Activated T-helper 1 cell treated with Interleukin-2 at 50 U/mL for 16 hours (primary cell): ENCODE measurements around the gene HERC3.

ENCODE experiments used
- DNase-seq: peaks from one replicate; pipeline ENCODE4 v3.0.0-alpha.2; 2020; ENCODE audit warnings: low read depth

Gene HERC3

GRCh38 chr4:88720451-88721428 is 128.5 kb downstream of the HERC3 start:
- DNase-seq: no peak

GRCh38 chr4:88722276-88722780 is 130.0 kb downstream of the HERC3 start:
- DNase-seq: no peak

GRCh38 chr4:88722828-88723227 is 130.5 kb downstream of the HERC3 start:
- no peak for DNase-seq

- DNase-seq: no peak
Observed at GRCh38 chr4:88724406-88724805, 132.1 kb downstream of the HERC3 start.

DNA sequence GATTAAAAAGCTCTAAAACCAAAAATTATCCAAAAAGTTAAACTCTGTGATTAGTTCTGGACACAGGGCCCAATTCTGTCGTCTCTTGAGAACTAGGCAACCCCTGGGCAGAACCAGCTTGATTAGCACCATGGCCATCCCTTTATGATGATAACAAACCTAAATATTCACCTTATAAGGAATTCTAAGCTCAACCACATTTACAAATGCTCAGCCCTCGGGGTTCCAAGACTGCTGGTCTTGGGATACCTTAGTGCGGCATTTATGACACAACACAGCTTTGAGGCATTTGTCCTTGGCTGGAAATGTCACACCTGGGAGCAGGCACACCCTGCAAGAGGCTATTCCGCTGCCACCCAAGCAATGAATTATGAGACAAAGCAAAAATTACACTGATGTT is 132.9 kb downstream of the HERC3 start:
- DNase-seq: no peak

GRCh38 chr4:88725986-88726385 is 133.7 kb downstream of the HERC3 start:
- DNase-seq: no peak

GRCh38 chr4:88728146-88728545 is 135.9 kb downstream of the HERC3 start:
- no peak for DNase-seq

- no peak for DNase-seq
Observed at GRCh38 chr4:88729146-88729760, 137.0 kb downstream of the HERC3 start.

DNA sequence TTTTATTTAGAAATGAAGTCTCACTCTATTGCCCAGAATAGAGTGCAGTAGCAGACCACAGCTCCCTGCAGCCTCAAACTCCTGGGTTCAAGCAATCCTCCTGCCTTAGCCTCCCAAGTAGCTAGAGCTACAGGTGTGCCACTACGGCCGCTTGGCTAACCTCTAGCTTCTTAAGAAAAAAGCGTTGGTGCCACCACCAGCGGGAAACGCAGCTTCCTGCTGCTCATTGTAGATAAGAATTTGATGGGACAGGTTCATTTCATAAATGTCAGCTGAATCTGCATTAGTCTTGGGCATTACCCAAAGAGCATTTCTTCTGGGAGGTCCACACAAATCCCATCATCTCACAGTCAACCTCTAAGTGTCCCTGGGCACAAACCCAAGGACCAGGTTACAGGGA is 138.5 kb downstream of the HERC3 start:
- no peak for DNase-seq

DNA sequence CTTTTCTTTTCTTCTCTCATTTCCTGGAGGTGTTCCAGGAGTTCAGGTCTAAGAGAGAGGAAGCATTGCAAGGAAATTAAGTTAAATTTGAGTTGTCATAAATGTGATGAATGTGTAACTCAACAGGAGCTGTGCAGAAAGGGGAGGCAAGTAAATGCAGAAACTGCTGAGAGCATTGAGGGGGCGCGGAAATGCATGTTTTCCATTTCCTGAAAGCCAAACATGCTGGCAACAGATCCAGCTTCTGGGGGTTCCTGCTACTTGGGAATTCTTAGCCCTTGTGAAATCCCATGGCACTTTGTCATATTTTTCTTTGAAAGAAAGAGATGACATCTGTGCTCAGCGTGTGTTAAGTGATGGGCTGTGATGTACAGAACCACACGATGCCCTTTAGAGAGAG is 139.1 kb downstream of the HERC3 start:
- DNase-seq: no peak

DNA sequence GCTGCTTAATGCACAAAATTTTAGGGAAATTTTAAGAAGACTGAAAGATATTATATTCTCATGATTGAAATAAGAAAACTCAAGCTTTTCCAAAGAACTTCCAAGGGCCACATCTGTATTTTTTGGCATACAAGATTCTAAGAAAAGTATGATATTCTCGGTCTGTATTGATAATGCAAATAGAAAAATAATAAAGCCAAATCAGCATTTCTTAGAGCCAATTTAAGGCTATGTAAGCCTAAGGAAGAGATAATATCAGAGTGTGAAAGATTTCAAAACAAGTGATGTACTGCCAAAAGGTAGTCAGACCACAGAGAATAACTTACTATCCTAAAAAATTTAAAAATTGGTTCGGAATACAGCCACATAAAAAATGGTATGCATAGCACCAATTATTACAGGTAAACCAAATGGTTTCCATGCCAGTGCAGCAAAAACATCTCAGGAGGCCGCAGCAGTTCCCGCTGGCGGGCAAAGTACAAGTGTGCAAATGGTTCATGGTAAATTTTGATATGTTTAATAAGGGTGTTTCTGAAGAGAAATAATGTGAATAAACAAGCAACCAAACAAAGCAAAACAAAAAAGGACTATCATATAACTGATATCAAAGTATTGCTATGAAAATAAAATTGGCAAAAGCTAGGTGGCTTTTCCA is 140.6 kb downstream of the HERC3 start:
- no peak for DNase-seq

DNA sequence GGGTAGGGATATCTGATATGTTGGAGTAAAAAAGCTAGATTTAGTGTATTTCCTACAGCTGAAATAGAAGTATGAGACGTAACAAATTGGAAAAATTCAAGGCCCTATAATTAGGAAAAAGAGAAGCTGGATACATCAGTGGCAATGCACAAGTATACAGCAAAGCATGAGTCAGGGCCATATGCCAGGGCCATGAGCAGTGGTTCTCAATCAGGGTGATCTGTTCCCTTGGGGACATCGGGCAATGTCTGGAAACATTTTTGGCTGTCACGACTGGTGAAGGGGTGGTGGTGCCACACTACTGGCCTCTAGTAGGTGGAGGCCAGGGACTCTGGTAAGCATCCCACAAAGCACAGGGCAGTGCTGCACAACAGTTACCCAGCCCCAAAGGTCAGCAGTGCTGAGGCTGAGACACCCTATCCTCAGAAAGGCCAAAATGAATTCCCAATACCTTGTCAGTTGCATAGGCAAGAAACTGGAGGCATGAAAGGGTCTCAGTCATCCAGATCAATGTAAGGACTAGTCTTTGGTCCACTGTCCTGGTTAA is 142.2 kb downstream of the HERC3 start:
- DNase-seq: no peak

DNA sequence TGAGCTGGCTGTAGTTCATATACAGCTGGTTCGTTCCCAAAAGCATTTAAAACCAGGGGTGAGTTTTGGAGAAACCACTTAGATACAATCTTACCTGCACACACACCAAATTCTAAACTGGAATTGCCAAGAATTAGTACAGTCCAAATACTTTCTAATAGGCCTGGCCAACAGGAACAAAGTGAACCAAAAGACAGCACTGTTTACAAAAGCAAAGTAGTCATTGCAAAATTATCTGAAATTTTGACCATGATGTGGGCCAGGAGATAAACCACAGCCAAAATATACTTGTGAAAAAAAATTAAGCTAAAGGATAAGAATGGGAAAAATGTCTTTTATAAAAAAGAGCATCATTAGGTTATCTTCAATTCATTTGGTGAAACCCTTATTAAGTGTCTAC is 143.3 kb downstream of the HERC3 start:
- no peak for DNase-seq

DNA sequence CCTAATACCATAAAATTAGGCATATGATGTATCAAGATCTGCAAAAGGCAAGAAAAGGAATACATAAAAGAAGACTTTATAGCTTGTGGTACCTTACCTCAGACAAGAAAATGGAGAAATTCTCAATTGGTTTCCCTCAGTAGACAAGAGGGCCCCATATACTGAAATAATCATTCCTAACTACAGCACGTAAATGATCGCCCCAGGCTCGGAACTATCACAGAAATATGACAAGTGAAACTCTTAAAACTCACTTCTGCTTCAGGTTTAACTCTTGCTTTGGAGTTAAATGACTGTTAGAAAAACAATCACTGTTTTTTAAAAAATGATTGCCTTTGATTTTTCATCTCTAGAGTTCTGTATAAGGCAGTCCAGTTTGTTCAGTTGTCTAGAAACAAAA is 144.0 kb downstream of the HERC3 start:
- DNase-seq: no peak

DNA sequence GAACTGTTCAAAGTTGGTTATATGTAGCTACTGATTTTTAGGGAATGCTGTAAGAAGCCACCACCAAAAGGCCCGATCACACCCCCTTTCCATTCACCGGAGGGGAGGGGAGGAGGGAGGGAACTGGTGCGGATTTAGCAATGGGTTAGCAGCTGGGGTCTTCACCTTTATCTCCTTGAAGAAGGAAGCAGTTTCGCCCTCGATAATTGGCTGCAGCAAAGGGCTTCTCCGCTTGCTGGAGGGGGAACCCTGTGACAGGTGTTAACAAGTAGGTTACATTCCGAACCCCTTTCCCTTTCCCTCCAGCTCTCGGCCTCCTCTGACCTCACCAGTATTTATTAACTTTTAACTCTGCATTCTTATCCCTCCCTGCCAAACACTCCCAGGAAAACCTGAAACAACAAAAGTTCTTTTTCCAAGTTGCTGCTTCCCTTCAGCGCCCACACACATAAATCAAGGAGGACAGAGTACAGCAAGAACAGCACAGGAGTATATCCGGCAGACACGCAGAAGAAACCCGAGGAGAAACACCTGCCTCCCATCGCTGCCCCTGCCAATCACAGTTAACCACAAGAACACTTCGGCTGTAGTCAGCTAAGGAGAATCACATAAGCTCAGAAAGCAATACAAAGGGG is 145.1 kb downstream of the HERC3 start:
- no peak for DNase-seq

- no peak for DNase-seq
Observed at GRCh38 chr4:88738180-88738579, 145.9 kb downstream of the HERC3 start.

DNA sequence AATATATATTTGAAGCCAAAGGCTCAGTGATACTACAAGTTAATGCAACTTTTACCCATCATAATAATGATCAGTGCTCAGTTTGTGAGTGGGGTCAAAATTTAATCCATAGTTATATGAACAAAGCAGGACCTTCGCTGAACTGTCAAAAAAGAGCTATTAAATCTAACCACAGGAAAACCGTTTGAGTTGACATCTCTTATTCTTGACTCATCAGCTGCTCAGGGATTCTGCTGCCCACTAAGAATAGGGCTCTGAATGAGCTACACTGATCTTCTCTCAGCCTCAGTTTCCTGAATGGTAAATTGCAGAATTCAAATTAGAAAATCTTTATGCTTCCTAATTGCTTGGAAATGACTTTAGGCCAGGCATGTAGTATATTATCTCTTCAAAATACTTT is 150.3 kb downstream of the HERC3 start:
- no peak for DNase-seq

- no peak for DNase-seq
Observed at GRCh38 chr4:88743696-88744095, 151.4 kb downstream of the HERC3 start.

- DNase-seq: no peak
Observed at GRCh38 chr4:88744609-88745008, 152.3 kb downstream of the HERC3 start.

DNA sequence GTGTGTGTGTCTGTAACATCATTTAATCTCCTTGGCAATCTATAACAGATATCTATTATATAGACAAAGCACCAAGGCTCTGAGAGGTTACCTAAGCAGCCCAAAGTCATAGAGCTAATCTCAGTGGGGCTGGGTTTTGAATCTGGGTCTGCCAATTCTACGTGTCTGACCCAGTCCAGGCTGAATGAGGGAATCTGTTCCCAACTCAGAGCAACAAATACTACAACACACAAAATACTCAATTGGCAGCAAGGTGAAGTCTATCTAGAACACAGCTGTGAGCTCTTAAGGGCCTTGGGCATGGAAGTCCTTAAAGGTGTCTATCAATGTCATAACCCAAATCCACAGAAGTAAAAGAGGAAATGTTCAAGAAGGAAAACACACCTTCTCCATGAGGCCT is 152.9 kb downstream of the HERC3 start:
- no peak for DNase-seq

DNA sequence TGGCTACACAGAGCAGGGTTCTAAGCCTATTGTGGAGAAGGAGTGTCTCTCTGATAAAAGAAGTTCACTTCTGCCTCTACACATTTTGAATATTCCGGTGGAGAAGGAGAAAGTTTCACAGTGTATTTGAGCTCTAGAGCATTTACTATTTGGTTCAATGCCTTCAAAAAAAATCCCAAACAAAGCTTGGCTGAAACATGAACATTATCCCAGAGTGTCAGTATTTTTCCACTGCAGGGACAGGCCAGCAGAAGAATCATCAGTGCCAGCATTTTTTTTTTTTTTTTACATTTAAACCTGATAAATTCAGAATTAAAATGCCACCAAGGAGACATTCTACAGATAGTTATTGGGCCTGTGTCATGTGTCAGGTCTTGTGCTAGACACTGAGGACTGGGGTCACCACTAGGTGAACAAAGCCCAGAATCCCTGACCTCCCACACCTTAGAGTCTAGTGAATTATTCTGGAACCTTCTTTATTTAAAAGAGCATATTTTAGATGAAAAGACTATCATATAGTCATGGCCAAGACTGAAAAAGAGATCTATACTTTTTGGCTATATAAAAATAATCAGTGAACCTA is 153.4 kb downstream of the HERC3 start:
- no peak for DNase-seq

DNA sequence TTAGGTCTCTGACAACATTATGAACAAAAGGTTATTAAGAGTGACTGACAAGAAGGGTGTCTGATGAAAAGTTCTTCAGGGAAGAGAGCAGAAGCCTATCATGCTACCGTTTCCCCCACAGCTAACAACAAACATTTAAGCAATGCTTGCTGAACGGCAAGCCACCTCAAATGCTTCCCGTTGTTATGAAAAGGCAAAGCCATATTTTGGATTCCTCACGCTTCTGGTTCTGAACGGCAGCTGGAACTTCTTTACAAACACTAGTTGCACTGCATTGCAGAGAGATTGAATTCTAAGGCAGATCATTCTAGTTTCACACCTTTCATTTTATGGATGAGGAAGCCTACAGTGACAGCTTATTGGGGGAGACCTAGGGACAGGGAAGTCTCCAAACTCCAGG is 153.9 kb downstream of the HERC3 start:
- no peak for DNase-seq
